Spleen (tissue), 11 donors: ENCODE results near the gene GART. TPM values are rescaled to one million over a fixed set of nuclear protein-coding genes. Genes with fewer than 3 reads are reported as not detected.

ENCODE experiments used
- DNase-seq: peaks from one replicate; pipeline ENCODE4 v3.0.0-alpha.2; 2020
- H3K27ac ChIP-seq, 8 donors: fragments of 200-600 bp; sonication (generic) in 7 of 8; 1 replicate in 4 of 8; 2 replicates in 4 of 8; pipeline versions ENCODE4 v1.5.0 to v1.8.0; 2016 to 2021; ENCODE audit warnings: inconsistent platforms in 4 of 8, mild to moderate bottlenecking in 4 of 8, moderate library complexity in 1 of 8
- H3K27me3 ChIP-seq, 7 donors: fragments of 200-600 bp; sonication (generic) in 6 of 7; replicated peaks in 1 of 7; 1 replicate in 4 of 7; 2 replicates in 3 of 7; pipeline versions ENCODE4 v1.5.0 to v1.8.0; 2016 to 2021; ENCODE audit warnings: inconsistent platforms in 3 of 7, mild to moderate bottlenecking in 1 of 7
- H3K36me3 ChIP-seq, 6 donors: fragments of 200-600 bp; sonication (generic) in 5 of 6; 1 replicate in 4 of 6; 2 replicates in 2 of 6; pipeline versions ENCODE4 v1.5.0 to v1.8.0; 2016 to 2021; ENCODE audit warnings: inconsistent platforms in 2 of 6
- H3K4me1 ChIP-seq, 6 donors: fragments of 200-600 bp; sonication (generic) in 5 of 6; 1 replicate in 3 of 6; 2 replicates in 3 of 6; pipeline versions ENCODE4 v1.5.0 to v1.8.0; 2016 to 2021; ENCODE audit warnings: inconsistent platforms in 3 of 6
- H3K4me3 ChIP-seq, 8 donors: fragments of 200-600 bp; sonication (generic) in 7 of 8; 1 replicate in 4 of 8; 2 replicates in 4 of 8; pipeline versions ENCODE4 v1.5.0 to v1.8.0; 2016 to 2021; ENCODE audit warnings: inconsistent platforms in 4 of 8, mild to moderate bottlenecking in 4 of 8, moderate library complexity in 2 of 8
- H3K9me3 ChIP-seq, 8 donors: fragments of 200-600 bp; sonication (generic) in 7 of 8; 1 replicate in 4 of 8; 2 replicates in 4 of 8; pipeline versions ENCODE4 v1.5.0 to v1.8.0; 2016 to 2021; ENCODE audit warnings: inconsistent platforms in 4 of 8
- CTCF ChIP-seq, 11 experiments: fragments of 200-600 bp in 7 of 11; fragments of 450-650 bp in 4 of 11; sonication (generic) in 4 of 11; IDR thresholded peaks in 8 of 11; conservative IDR thresholded peaks in 3 of 11; 1 replicate in 7 of 11; 2 replicates in 4 of 11; pipeline versions ENCODE4 v1.4.0 to v1.8.0; 2016 to 2021; ENCODE audit warnings: antibody characterized with exemption in 11 of 11, inconsistent platforms in 4 of 11, mild to moderate bottlenecking in 1 of 11
- POLR2A ChIP-seq, 3 donors: fragments of 450-650 bp; IDR thresholded peaks; one replicate each; pipeline ENCODE4 v1.5.1; 2017; ENCODE audit warnings: antibody characterized with exemption in 3 of 3, mild to moderate bottlenecking in 1 of 3
- POLR2AphosphoS5 ChIP-seq, 3 donors: sonication (generic); formaldehyde crosslinking; IDR thresholded peaks; one replicate each; pipeline ENCODE4 v1.5.1; 2017; ENCODE audit warnings: antibody characterized with exemption in 3 of 3
- WGBS, 5 donors: extraction: QIAGEN DNeasy Blood & Tissue Kit in 3 of 5; methylation state at CpG; one replicate each; pipeline versions ENCODE4 v1.1.5 to v1.1.7; 2013 to 2018; 5-methylcytosine and 5-hydroxymethylcytosine counted together
- intact Hi-C: fragments of 100-400 bp; cut with DNase I; formaldehyde crosslinking; loops from one replicate; pipeline ENCODE4 v1.15.0; 2023; ENCODE audit warnings: low total_unique reads
- polyA plus RNA-seq, 3 donors: library from polyadenylated mRNA; stranded (reverse); fragments of 200-250 nt; gene quantifications; one replicate each; pipeline ENCODE4 v1.2.1, GENCODE V29; 2013
- total RNA-seq, 7 donors: library from RNA; depleted of rRNA in 3 of 7; stranded (reverse); fragments of >200 nt in 3 of 7; fragmentation: NEBNext Ultra II Directional in 4 of 7; extraction: Animal tissue kit (Norgen Biotek cat#: 25700) in 4 of 7; gene quantifications; one replicate each; pipeline versions ENCODE4 v1.1.0 to v1.2.1, GENCODE V29; 2016 to 2021
- donor health status: healthy with polysubstance abuse.
- donor health status: DM: no; HTN: no; CAD: no; lungs with moderate emphysema.
- donor health status: DM: no; HTN: no; CAD: no.
- donor health status: Bipolar disorder and iron deficiency.
- donor health status: healthy.
- donor health status: DM: no; HTN: no; CAD: no.
- donor health status: DM: yes; HTN: yes; CAD: no.

The GART gene
- total and polyA plus RNA-seq, 10 donors = 14.3 to 113 (median 64.7) TPM

GRCh38 chr21:33558777-33559421, 17.0 kb upstream of the GART start:
- DNase-seq = no peak
- 83 to 91% (median 88%) methylated on average over 4 of the region's 4 CpGs for WGBS, 5 donors
- intact Hi-C loops = no loop called here
- Histone ChIP-seq H3K4me3 (no peak overlapping the region), H3K36me3 (peaks cover 5 to 100% (median 85%) of the 10 kb centered on the region in 6 donors), H3K4me1 (peaks cover 9 to 79% (median 37%) of the 10 kb centered on the region in 6 donors), H3K9me3 (no peaks in the 10 kb centered on the region), H3K27ac (no peak overlapping the region), H3K27me3 (no peaks in the 10 kb centered on the region)
- TF ChIP-seq POLR2A (IDR thresholded peaks at IDR 0.05) (no peak), POLR2AphosphoS5 (IDR thresholded peaks at IDR 0.05) (no peak), CTCF (IDR thresholded peaks at IDR 0.05 in 8 of 11, conservative IDR thresholded peaks at IDR 0.05 in 3 of 11) (no peak)

DNA sequence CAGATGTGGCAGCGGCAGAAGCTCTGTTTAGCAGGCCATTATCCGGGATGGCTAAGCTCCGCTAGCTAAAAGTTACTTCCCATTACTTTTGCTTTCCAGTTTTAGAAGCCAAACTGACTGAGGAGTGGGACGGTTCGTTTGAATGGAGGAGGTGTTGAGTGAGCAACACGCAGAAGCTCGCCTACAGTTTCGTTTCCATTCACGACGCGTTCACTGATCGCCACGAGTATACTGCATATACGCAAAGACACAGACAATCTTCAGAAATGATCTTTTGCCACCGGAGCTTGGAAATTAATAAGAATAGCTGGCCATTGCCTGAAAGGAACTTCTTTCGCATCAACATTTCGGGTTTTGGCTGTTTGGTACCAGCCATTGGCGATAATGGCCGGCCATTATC, 15.5 kb upstream of the GART start:
- no peak for TF ChIP-seq POLR2AphosphoS5 (IDR thresholded peaks at IDR 0.05)
- TF ChIP-seq POLR2A (IDR thresholded peaks at IDR 0.05) = no peak
- no peak for TF ChIP-seq CTCF (IDR thresholded peaks at IDR 0.05 in 8 of 11, conservative IDR thresholded peaks at IDR 0.05 in 3 of 11)

GRCh38 chr21:33554982-33555344, 13.0 kb upstream of the GART start:
- Histone ChIP-seq H3K4me1 (peaks cover 5 to 63% (median 26%) of the 10 kb centered on the region in 6 donors), H3K4me3 (no peak overlapping the region), H3K27me3 (no peaks in the 10 kb centered on the region), H3K36me3 (peaks cover 10 to 100% (median 90%) of the 10 kb centered on the region in 6 donors), H3K27ac (no peak overlapping the region), H3K9me3 (no peaks in the 10 kb centered on the region)
- TF ChIP-seq POLR2A (IDR thresholded peaks at IDR 0.05) (no peak), POLR2AphosphoS5 (IDR thresholded peaks at IDR 0.05) (peak in 1 of 3 donors; percentile 27)
- whole genome bisulfite sequencing, 5 donors = 93 to 98% (median 96%) methylated on average over 26 to 32 of the region's 32 CpGs
- no peak for DNase-seq
- intact Hi-C loops = no loop called here

More for the DNA sequence above, 15.5 kb upstream of the GART start:
- 93 to 97% (median 97%) methylated on average over 19 of the region's 19 CpGs for WGBS, 5 donors
- H3K27ac ChIP-seq = no peak overlapping the region
- intact Hi-C loops = no loop called here
- H3K36me3 ChIP-seq = peaks cover 10 to 100% (median 88%) of the 10 kb centered on the region in 6 donors
- no peaks in the 10 kb centered on the region for H3K27me3 ChIP-seq
- DNase-seq = no peak
- H3K9me3 ChIP-seq = no peaks in the 10 kb centered on the region
- peaks cover 9 to 77% (median 31%) of the 10 kb centered on the region in 6 donors for H3K4me1 ChIP-seq
- no peak overlapping the region for H3K4me3 ChIP-seq

DNA sequence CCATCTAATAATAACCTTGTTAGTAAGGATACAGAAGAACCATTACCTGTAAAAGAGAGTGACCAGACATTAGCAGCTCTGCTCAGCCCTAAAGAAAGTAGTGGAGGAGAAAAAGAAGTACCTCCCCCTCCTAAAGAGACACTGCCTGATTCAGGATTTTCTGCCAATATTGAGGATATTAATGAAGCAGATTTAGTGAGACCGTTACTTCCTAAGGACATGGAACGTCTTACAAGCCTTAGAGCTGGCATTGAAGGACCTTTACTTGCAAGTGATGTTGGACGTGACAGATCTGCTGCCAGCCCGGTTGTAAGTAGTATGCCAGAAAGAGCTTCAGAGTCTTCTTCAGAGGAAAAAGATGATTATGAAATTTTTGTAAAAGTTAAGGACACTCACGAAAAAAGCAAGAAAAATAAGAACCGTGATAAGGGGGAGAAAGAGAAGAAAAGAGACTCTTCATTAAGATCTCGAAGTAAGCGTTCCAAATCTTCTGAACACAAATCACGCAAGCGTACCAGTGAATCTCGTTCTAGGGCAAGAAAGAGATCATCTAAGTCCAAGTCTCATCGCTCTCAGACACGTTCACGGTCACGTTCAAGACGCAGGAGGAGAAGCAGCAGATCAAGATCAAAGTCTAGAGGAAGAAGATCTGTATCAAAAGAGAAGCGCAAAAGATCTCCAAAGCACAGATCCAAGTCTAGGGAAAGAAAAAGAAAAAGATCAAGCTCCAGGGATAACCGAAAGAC, 12.5 kb upstream of the GART start:
- WGBS, 5 donors = 93 to 96% (median 94%) methylated on average over 18 of the region's 18 CpGs
- intact Hi-C loops = no loop called here
- no peak overlapping the region for H3K27ac ChIP-seq
- H3K36me3 ChIP-seq = peaks cover 10 to 100% (median 90%) of the 10 kb centered on the region in 6 donors
- DNase-seq = no peak
- H3K4me3 ChIP-seq = no peak overlapping the region
- no peaks in the 10 kb centered on the region for H3K27me3 ChIP-seq
- no peaks in the 10 kb centered on the region for H3K9me3 ChIP-seq
- peaks cover 5 to 63% (median 29%) of the 10 kb centered on the region in 6 donors for H3K4me1 ChIP-seq
- peak in 1 of 3 donors; percentile 50 for TF ChIP-seq POLR2AphosphoS5 (IDR thresholded peaks at IDR 0.05)
- TF ChIP-seq POLR2A (IDR thresholded peaks at IDR 0.05) = no peak
